Activated naive CD8-positive, alpha-beta T cell (primary cell): ENCODE results near the gene UPF1.

Experiments used
- H3K27ac Mint-ChIP-seq: one replicate; pipeline ENCODE4 v1.8.0; 2021; ENCODE audit warnings: mixed read lengths
- H3K27me3 Mint-ChIP-seq: one replicate; pipeline ENCODE4 v1.8.0; 2021; ENCODE audit warnings: mixed read lengths
- H3K36me3 Mint-ChIP-seq: one replicate; pipeline ENCODE4 v1.8.0; 2021; ENCODE audit warnings: mixed read lengths
- H3K4me1 Mint-ChIP-seq: one replicate; pipeline ENCODE4 v1.8.0; 2021; ENCODE audit warnings: low read depth, mixed read lengths
- H3K4me3 Mint-ChIP-seq: one replicate; pipeline ENCODE4 v1.8.0; 2021; ENCODE audit warnings: mild to moderate bottlenecking, mixed read lengths
- H3K9me3 Mint-ChIP-seq: one replicate; pipeline ENCODE4 v1.8.0; 2021; ENCODE audit warnings: low read depth, mixed read lengths

The UPF1 gene

DNA sequence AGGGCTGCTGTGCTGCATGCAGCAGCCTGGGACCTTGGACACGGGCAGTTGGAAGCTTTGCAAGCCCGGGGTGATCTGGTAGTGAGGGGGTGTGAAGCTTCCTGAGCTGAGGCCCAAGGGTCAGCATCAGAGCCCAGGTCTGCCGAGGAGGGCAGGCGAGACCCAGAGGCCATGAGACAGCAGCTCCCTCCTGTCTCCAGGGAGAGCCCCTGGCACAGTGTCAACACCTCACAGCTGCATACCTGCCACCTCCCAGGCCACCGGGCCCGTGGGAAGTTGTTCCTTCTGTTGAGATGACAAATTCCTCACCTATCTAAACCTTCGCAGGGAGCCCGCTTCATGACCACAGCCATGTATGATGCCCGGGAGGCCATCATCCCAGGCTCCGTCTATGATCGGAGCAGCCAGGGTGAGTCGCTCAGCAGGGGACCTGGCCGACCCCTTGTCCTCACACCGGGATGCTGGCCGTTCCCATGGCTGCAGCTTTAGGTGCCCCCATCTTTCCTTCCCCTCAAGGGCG, 32.1 kb downstream of the UPF1 start:
- no peak overlapping the region for H3K4me3 Mint-ChIP-seq
- no peak overlapping the region for H3K27ac Mint-ChIP-seq
- H3K36me3 Mint-ChIP-seq, result peaks cover 3% of the 10 kb centered on the region
- no peaks in the 10 kb centered on the region for H3K27me3 Mint-ChIP-seq
- peaks cover 1% of the 10 kb centered on the region for H3K4me1 Mint-ChIP-seq
- H3K9me3 Mint-ChIP-seq, result no peaks in the 10 kb centered on the region

- Mint-ChIP-seq H3K36me3 (peaks cover 3% of the 10 kb centered on the region), H3K27ac (no peak overlapping the region)
Observed at GRCh38 chr19:18865106-18865972, 33.6 kb downstream of the UPF1 start.

GRCh38 chr19:18865973-18866799, 34.4 kb downstream of the UPF1 start:
- no peak overlapping the region for H3K27ac Mint-ChIP-seq
- peaks cover 3% of the 10 kb centered on the region for H3K36me3 Mint-ChIP-seq
- H3K4me3 Mint-ChIP-seq, result no peak overlapping the region
- no peaks in the 10 kb centered on the region for H3K9me3 Mint-ChIP-seq
- peaks cover 5% of the 10 kb centered on the region for H3K4me1 Mint-ChIP-seq
- no peaks in the 10 kb centered on the region for H3K27me3 Mint-ChIP-seq

More at GRCh38 chr19:18865106-18865972, 33.6 kb downstream of the UPF1 start:
- Mint-ChIP-seq H3K4me1 (peaks cover 1% of the 10 kb centered on the region), H3K9me3 (no peaks in the 10 kb centered on the region), H3K27me3 (no peaks in the 10 kb centered on the region), H3K4me3 (no peak overlapping the region)

DNA sequence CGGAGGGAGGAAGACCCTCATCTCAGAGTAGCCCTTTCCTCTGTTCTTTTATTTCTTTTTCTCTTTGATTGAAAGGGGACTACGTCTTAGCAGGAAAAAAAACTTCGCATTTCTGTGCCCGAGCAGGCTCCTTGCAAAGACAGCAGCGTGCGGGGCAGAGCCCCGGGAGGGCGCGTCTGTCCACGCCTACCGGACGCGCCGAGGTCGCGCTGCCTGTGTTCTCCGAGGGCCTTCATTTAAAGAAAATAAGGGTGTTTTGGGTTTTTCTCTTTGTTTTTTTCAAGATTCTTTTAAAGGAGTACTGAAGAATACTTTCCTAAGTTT, 35.0 kb downstream of the UPF1 start:
- Mint-ChIP-seq H3K36me3 (peaks cover 3% of the 10 kb centered on the region), H3K4me1 (peaks cover 8% of the 10 kb centered on the region), H3K27ac (no peak overlapping the region), H3K9me3 (no peaks in the 10 kb centered on the region), H3K4me3 (no peak overlapping the region), H3K27me3 (no peaks in the 10 kb centered on the region)

DNA sequence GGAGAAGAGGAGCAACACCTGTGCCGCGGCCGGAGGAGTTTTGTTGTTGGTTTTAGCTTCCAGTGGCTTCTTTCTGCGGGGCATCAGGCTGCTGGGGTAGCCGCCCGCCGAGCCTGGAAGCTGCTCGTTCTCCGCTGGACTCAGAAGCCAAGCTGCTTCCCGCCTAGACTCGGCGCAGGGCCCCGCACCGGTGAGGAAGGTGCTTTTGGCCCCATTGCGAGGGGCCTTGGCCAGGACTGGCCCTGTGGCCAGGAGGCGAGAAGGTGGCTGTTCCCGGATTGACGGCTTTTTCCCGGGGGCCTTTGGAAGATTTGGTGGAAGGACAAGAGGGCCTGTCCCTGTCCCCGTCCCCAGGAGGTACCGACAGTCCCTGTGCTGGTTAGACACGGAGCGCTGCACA, 35.4 kb downstream of the UPF1 start:
- no peak overlapping the region for H3K27ac Mint-ChIP-seq
- H3K4me1 Mint-ChIP-seq, result peaks cover 11% of the 10 kb centered on the region
- no peak overlapping the region for H3K4me3 Mint-ChIP-seq
- no peaks in the 10 kb centered on the region for H3K27me3 Mint-ChIP-seq
- no peaks in the 10 kb centered on the region for H3K9me3 Mint-ChIP-seq
- peaks cover 2% of the 10 kb centered on the region for H3K36me3 Mint-ChIP-seq

DNA sequence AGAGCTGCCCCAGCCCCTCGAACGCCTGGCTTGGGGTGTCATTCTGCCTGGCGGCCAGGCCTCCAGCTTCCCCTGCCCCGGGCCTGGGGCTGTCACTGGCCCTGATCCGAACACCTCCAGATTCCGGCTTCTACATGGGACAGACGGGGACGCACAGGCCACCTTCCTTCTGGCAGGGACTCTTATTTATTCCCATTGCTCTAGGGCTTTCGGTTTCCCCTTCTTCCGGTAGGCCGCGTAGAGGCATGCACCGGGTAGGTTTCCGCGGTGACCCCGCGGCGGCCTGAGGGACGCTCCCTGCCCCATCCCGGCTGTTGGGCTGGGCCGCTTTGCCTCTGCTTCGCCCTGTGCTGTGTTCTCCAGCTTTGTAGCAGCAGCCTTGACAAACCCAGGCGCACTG, 36.0 kb downstream of the UPF1 start:
- Mint-ChIP-seq H3K4me3 (no peak overlapping the region), H3K27me3 (no peaks in the 10 kb centered on the region), H3K36me3 (no peaks in the 10 kb centered on the region), H3K9me3 (no peaks in the 10 kb centered on the region), H3K4me1 (peaks cover 11% of the 10 kb centered on the region), H3K27ac (no peak overlapping the region)

GRCh38 chr19:18868380-18869022, 36.7 kb downstream of the UPF1 start:
- Mint-ChIP-seq H3K36me3 (no peaks in the 10 kb centered on the region), H3K4me3 (no peak overlapping the region), H3K27me3 (no peaks in the 10 kb centered on the region), H3K9me3 (no peaks in the 10 kb centered on the region), H3K4me1 (peaks cover 11% of the 10 kb centered on the region), H3K27ac (no peak overlapping the region)

DNA sequence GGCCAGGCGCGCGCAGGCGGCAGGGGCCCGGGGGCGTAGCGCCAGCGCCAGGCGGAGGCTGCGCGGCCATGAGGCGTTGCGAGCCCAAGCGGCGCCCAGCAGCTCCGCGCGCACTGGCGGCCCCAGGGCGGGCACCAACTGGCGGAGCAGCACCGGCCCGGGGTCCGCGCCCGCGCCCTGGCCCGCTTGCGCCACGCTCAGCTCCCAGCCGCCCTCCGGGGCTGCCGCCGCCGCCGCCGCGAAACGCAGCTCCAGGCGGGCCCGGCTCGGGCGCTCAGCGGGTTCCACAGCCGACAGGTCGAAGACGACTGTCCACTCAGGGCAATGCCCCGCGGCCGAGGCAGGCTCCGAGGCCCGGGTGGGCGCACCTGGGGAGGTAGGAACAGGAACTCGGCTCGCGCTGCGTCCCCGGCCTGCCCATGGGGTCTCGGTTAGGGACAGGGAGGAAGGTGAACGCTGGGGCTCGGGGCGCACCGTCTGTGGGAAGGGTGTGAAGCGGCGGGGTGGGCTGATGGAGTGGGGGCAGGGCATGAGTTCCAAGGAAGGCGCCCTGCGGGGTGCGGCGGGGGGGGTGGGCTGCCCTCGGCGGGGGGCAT, 37.4 kb downstream of the UPF1 start:
- H3K36me3 Mint-ChIP-seq, result no peaks in the 10 kb centered on the region
- no peaks in the 10 kb centered on the region for H3K27me3 Mint-ChIP-seq
- no peak overlapping the region for H3K27ac Mint-ChIP-seq
- H3K4me3 Mint-ChIP-seq, result no peak overlapping the region
- H3K4me1 Mint-ChIP-seq, result peaks cover 11% of the 10 kb centered on the region
- no peaks in the 10 kb centered on the region for H3K9me3 Mint-ChIP-seq

DNA sequence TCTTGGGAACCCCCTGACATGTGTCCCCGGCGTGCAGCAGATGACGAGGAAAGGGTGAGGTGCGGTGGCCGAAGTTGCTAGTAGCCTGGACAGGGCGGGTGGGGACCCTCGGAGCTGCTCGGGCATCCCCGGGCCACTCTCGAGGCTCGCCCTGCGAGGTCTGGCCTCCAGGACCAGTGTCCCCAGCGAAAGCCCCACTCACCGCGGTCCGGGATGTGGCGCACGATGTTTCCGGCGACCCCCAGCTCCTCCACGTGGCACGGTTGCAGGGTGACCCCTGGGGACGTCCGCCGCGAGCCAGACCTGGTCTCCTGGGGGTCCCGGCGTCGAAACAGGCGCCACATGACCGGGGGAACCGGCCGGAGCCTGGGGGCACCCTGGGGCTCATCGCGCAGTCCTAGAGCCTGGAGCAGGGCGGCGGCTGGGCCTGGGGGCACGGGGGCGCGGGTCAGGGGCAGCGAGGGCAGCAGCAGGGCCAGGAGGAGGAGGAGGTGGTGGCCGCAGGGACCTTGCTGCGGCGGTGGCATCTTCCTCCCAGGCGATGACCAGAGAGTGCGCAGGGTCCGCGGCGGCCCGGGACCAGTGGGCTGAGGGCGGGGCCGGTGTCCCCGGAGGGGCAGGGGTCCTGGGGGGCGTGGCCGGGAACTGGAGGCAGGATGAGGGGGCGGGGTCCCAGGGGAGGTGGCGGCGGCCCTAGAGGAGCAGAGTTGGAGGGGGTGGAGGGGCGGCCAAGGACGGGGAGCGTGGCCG, 38.2 kb downstream of the UPF1 start:
- Mint-ChIP-seq H3K4me3 (no peak overlapping the region), H3K9me3 (no peaks in the 10 kb centered on the region), H3K36me3 (peaks cover 3% of the 10 kb centered on the region), H3K4me1 (peaks cover 11% of the 10 kb centered on the region), H3K27ac (no peak overlapping the region), H3K27me3 (no peaks in the 10 kb centered on the region)

DNA sequence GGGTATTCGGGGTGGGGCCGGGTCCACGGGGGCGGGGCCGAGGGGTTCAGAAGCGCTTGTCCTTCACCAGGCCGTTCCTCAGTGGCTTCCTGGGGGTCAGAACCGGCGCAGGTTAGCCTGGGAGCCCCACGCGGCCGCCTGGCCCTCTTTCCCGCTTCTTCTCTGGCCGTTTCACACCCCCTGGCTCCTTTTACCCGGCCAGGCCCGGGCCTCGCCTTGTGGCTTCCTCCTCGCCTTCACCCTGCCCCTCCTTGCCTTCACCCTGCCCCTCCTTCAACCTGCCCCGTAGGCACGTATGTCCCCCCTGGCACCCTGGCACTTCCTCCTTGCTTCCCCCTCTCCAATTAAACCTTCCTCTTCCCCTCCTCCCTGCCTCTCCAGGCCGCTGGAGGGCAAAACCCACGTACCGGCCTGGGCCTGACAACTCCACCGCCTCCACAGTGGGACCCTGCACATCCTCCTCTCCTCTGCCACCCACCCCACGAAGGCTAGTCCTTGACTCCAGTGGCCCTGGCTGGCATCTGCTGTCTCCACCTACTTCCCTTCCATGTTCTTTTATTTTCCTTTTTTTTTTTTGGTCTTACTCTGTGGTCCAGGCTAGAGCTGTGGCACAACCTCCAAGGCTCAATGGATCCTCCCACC, 38.9 kb downstream of the UPF1 start:
- Mint-ChIP-seq H3K36me3 (peaks cover 3% of the 10 kb centered on the region), H3K27ac (no peak overlapping the region)

DNA sequence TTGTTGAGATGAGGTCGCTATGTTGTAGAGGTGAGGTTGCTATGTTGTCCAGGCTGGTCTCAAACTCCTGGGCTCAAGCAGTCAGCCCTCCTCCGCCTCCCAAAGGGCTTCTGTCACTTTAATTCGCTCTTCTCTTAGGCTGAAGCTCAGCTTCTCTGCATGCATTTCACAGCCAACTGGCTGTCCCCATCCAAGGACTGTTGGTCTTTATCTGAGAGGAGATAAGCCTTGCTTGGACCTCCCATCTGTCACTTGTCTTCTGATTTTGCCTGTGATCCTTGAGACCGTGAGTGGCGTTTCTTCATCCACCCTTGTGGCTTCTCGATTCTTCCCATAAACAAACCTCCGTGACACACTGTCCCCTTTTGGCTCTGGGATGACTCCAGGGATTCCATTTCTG, 39.8 kb downstream of the UPF1 start:
- Mint-ChIP-seq H3K4me3 (no peak overlapping the region), H3K4me1 (peaks cover 10% of the 10 kb centered on the region), H3K9me3 (no peaks in the 10 kb centered on the region), H3K27me3 (no peaks in the 10 kb centered on the region), H3K27ac (no peak overlapping the region), H3K36me3 (peaks cover 3% of the 10 kb centered on the region)

More for the DNA sequence above, 38.9 kb downstream of the UPF1 start:
- Mint-ChIP-seq H3K4me3 (peak overlapping the region; percentile 61), H3K27me3 (no peaks in the 10 kb centered on the region), H3K9me3 (no peaks in the 10 kb centered on the region), H3K4me1 (peaks cover 11% of the 10 kb centered on the region)

DNA sequence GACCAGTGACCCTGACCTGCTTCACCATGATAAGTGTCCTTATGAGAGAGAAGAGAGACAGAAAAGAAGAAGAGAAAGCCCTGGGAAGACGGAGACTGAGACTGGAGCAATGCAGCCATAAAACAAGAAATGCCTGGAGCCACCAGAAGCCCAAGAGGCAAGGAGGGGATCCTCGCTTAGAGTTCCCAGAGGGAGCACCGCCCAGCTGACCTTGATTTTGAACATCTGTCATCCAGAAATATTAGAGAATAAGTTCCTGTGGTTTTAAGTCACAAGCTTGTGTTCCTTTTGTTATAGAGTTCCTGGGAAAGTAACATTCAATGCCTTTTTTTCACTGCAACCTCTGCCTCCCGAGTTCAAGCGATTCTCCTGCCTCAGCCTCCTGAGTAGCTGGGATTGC, 44.0 kb downstream of the UPF1 start:
- Mint-ChIP-seq H3K36me3 (peaks cover 3% of the 10 kb centered on the region), H3K4me3 (no peak overlapping the region), H3K4me1 (peaks cover 9% of the 10 kb centered on the region), H3K9me3 (no peaks in the 10 kb centered on the region), H3K27ac (no peak overlapping the region), H3K27me3 (no peaks in the 10 kb centered on the region)

GRCh38 chr19:18876865-18877264, 45.1 kb downstream of the UPF1 start:
- no peak overlapping the region for H3K27ac Mint-ChIP-seq
- H3K36me3 Mint-ChIP-seq, result peaks cover 3% of the 10 kb centered on the region
- peaks cover 2% of the 10 kb centered on the region for H3K4me1 Mint-ChIP-seq
- H3K9me3 Mint-ChIP-seq, result no peaks in the 10 kb centered on the region
- H3K27me3 Mint-ChIP-seq, result no peaks in the 10 kb centered on the region
- no peak overlapping the region for H3K4me3 Mint-ChIP-seq
